HepG2 (cell line): ENCODE measurements around the gene RIMS3. TPM values are rescaled to one million over a fixed set of nuclear protein-coding genes. Genes with fewer than 3 reads are reported as not detected.

ENCODE experiments used
- ATAC-seq: fragments of 200-7000 bp; cut with Tn5 transposase; 3 replicates; pipeline ENCODE4 v1.9.1; 2020; ENCODE audit warnings: mild to moderate bottlenecking, moderate library complexity
- BruUV-seq: library from RNA; stranded (reverse); fragments of 400-500 nt; replicated peaks from 2 replicates; lab custom pipeline; 2021; lab: Mats Ljungman, UMichigan
- CTCF ChIA-PET: fragments of 300-600 bp; formaldehyde crosslinking; extraction: SDS; loops from one replicate; lab custom pipeline; 2021; ENCODE audit warnings: low total read pairs, inconsistent platforms, low intra/inter-chr PET ratio; lab: Yijun Ruan, JAX
- POLR2A ChIA-PET: fragments of 350-600 bp; sonication (Branson Sonifier 250); formaldehyde crosslinking; loops from one replicate; lab custom pipeline; 2020; ENCODE audit warnings: antibody characterized with exemption, inconsistent platforms; lab: Yijun Ruan, JAX
- DNase-seq: peaks from one replicate; pipeline ENCODE4 v3.0.0-alpha.2; 2015; ENCODE audit warnings: low spot score
- FAIRE-seq: peaks from 3 replicates; lab custom pipeline; 2011; peaks lifted over from hg19 to GRCh38; lab: Jason Lieb, UNC
- H2AFZ ChIP-seq: one replicate; pipeline ENCODE4 v1.6.1; 2011; ENCODE audit warnings: low read length, inconsistent platforms
- H3K27ac ChIP-seq: fragments of 300-600 bp; 3 replicates; pipeline ENCODE4 v1.8.0; 2011; ENCODE audit warnings: mixed run types, mild to moderate bottlenecking, mixed read lengths, low read length, inconsistent platforms; ENCODE audit not compliant: insufficient read depth; ENCODE audit errors: extremely low read length
- H3K27me3 ChIP-seq, 2 experiments: fragments of 200-600 bp in 1 of 2; 2 replicates in 1 of 2; 3 replicates in 1 of 2; pipeline versions ENCODE4 v1.6.0 to v1.8.0; 2011; ENCODE audit warnings: low read length in 2 of 2, mild to moderate bottlenecking in 2 of 2, moderate library complexity in 2 of 2, inconsistent platforms in 1 of 2; ENCODE audit not compliant: insufficient read depth in 2 of 2, control insufficient read depth in 1 of 2
- H3K36me3 ChIP-seq, 2 experiments: fragments of 200-600 bp in 1 of 2; replicated peaks in 1 of 2; 2 replicates in 1 of 2; 3 replicates in 1 of 2; pipeline versions ENCODE4 v1.5.1 to v1.8.0; 2011; ENCODE audit warnings: low read length in 2 of 2, inconsistent platforms in 1 of 2; ENCODE audit not compliant: insufficient read depth in 2 of 2, control insufficient read depth in 1 of 2
- H3K4me1 ChIP-seq: 2 replicates; pipeline ENCODE4 v1.5.1; 2012; ENCODE audit warnings: low read length, inconsistent platforms; ENCODE audit not compliant: insufficient read depth
- H3K4me2 ChIP-seq: 2 replicates; pipeline ENCODE4 v1.6.0; 2011; ENCODE audit warnings: low read depth, low read length, inconsistent platforms
- H3K4me3 ChIP-seq, 3 experiments: fragments of 200-600 bp in 1 of 3; sonication (generic), shearing (Covaris generic) in 1 of 3; replicated peaks in 1 of 3; 2 replicates each; pipeline ENCODE4 v1.5.1; 2011 to 2016; ENCODE audit warnings: low read length in 3 of 3, inconsistent platforms in 2 of 3, low read depth in 2 of 3, mild to moderate bottlenecking in 2 of 3, control low read depth in 1 of 3, mixed read lengths in 1 of 3; ENCODE audit not compliant: insufficient read depth in 1 of 3
- H3K79me2 ChIP-seq: one replicate; pipeline ENCODE4 v1.6.1; 2011; ENCODE audit warnings: low read length, inconsistent platforms; ENCODE audit not compliant: insufficient read depth
- H3K9ac ChIP-seq: 2 replicates; pipeline ENCODE4 v1.6.0; 2011; ENCODE audit warnings: mild to moderate bottlenecking, low read depth, low read length, inconsistent platforms; ENCODE audit not compliant: insufficient read depth
- H3K9me3 ChIP-seq: 2 replicates; pipeline ENCODE4 v1.5.1; 2012; ENCODE audit warnings: mild to moderate bottlenecking, low read length
- H4K20me1 ChIP-seq: 2 replicates; pipeline ENCODE4 v1.6.0; 2011; ENCODE audit warnings: inconsistent platforms, mild to moderate bottlenecking, low read length, moderate library complexity; ENCODE audit not compliant: insufficient read depth
- HHEX ChIP-seq: IDR thresholded peaks from 2 replicates; pipeline ENCODE4 v1.6.1; 2016; ENCODE audit warnings: control low read depth
- KLF16 ChIP-seq, 2 experiments: sonication (generic) in 1 of 2; formaldehyde crosslinking in 1 of 2; IDR thresholded peaks; 2 replicates each; pipeline versions ENCODE4 v1.6.1 to v1.8.0; 2016 to 2023; ENCODE audit warnings: missing genetic modification reagents in 2 of 2, missing compliant biosample characterization in 1 of 2
- MIER3 ChIP-seq: IDR thresholded peaks from 2 replicates; pipeline ENCODE4 v1.6.1; 2016; ENCODE audit warnings: missing compliant biosample characterization, borderline replicate concordance
- TSC22D2 ChIP-seq: sonication (generic); formaldehyde crosslinking; IDR thresholded peaks from 2 replicates; pipeline ENCODE4 v1.5.1; 2020; ENCODE audit warnings: missing genetic modification reagents, mild to moderate bottlenecking, borderline replicate concordance
- ZBED4 ChIP-seq: sonication (generic); formaldehyde crosslinking; IDR thresholded peaks from 2 replicates; pipeline ENCODE4 v1.4.0; 2020; ENCODE audit warnings: missing genetic modification reagents, borderline replicate concordance
- ZBTB4 ChIP-seq: sonication (generic); formaldehyde crosslinking; IDR thresholded peaks from 2 replicates; pipeline ENCODE4 v1.4.0; 2020; ENCODE audit warnings: missing genetic modification reagents, mild to moderate bottlenecking, borderline replicate concordance
- ZNF564 ChIP-seq: sonication (generic); formaldehyde crosslinking; IDR thresholded peaks from 2 replicates; pipeline ENCODE4 v1.8.1; 2023; ENCODE audit warnings: mild to moderate bottlenecking, missing genetic modification reagents
- ZSCAN21 ChIP-seq: sonication (generic); formaldehyde crosslinking; IDR thresholded peaks from 2 replicates; pipeline ENCODE4 v1.8.0; 2022; ENCODE audit warnings: mild to moderate bottlenecking, missing genetic modification reagents, moderate library complexity, borderline replicate concordance
- WGBS: methylation state at CpG from one replicate; pipeline ENCODE4 v1.1.6; 2017; ENCODE audit warnings: low lambda C conversion rate; 5-methylcytosine and 5-hydroxymethylcytosine counted together
- in situ Hi-C: cut with HindIII; loops from 2 replicates; pipeline ENCODE4 v1.10.0; 2017; ENCODE audit warnings: low pct_unique_long_range_greater_than_20kb; ENCODE audit not compliant: extremely low pct_ligation_motif_present
- intact Hi-C: fragments of 100-400 bp; cut with micrococcal nuclease; formaldehyde crosslinking; loops from one replicate; pipeline ENCODE4 v1.10.0; 2022; ENCODE audit not compliant: unreplicated experiment
- polyA plus RNA-seq, 8 experiments: library from polyadenylated mRNA; depleted of rRNA in 3 of 8; stranded (reverse) in 7 of 8; unstranded in 1 of 8; fragments of >200 nt; fragmentation: Illumina TruSeq in 4 of 8; extraction: Trizol in 4 of 8; gene quantifications; 2 replicates each; pipeline versions ENCODE4 v1.2.1 to v1.2.3, GENCODE V29; 2011 to 2016; ENCODE audit warnings: low read depth in 4 of 8, missing spikeins in 1 of 8, mixed read lengths in 1 of 8; ENCODE audit not compliant: insufficient read depth in 1 of 8
- total RNA-seq, 5 experiments: library from RNA; depleted of rRNA; stranded (reverse); fragments of >200 nt; fragmentation: Illumina TruSeq; extraction: Trizol; gene quantifications; 2 replicates each; pipeline ENCODE4 v1.2.3, GENCODE V29; 2016; ENCODE audit warnings: low read depth in 1 of 5

The RIMS3 gene
- total and polyA plus RNA-seq, 2 of the 13 experiments (the other 11 are each of a cell fraction or from before 2014, with no cell fraction given): 2.1 to 5.4 TPM

GRCh38 chr1:40673452-40673851 lies 8.0 kb upstream of the RIMS3 start:
- FAIRE-seq (no peak), ATAC-seq (no peak), DNase-seq (no peak)
- Histone ChIP-seq H2AFZ (no peak overlapping the region), H3K27me3 (no peaks in the 10 kb centered on the region), H3K9ac (no peak overlapping the region), H4K20me1 (no peaks in the 10 kb centered on the region), H3K79me2 (no peaks in the 10 kb centered on the region), H3K4me2 (no peak overlapping the region), H3K4me3 (no peak overlapping the region), H3K36me3 (no peaks in the 10 kb centered on the region), H3K4me1 (peaks cover under 1% of the 10 kb centered on the region; the same call in 1 of the 2 replicates), H3K9me3 (no peaks in the 10 kb centered on the region)
- WGBS: 30% methylated on average over 4 of the region's 4 CpGs
- ChIA-PET CTCF (no interaction called here), POLR2A (interaction anchor here (2.6 kb wide), 1 partner anchor 18 kb away, joined by 10 read pairs; the partner anchor contains the start of gene NFYC)
- intact Hi-C loops: no loop called here
- no peak for TF ChIP-seq ZSCAN21 (CRISPR knock-in tag)
- TF ChIP-seq, all 625 proteins: peak for 0
- in situ Hi-C loops: no loop called here
- no peak overlapping the region for H3K27ac ChIP-seq
- no TSS peak for BruUV-seq

GRCh38 chr1:40668769-40669525 lies 3.5 kb upstream of the RIMS3 start:
- no peaks in the 10 kb centered on the region for H3K79me2 ChIP-seq
- H3K4me3 ChIP-seq: peak overlapping the region in 2 of 3 experiments; percentile 32 to 53; a peak in 3 of 6 replicates
- peak; percentile 44 for DNase-seq
- H3K36me3 ChIP-seq: no peaks in the 10 kb centered on the region
- no peaks in the 10 kb centered on the region for H3K9me3 ChIP-seq
- peak; percentile 15 for FAIRE-seq
- POLR2A ChIA-PET: interaction anchor here (1.0 to 1.4 kb wide), 2 partner anchors 22 to 79 kb away, joined by 3 to 7 read pairs; partner anchors contain the start of gene NFYC
- no peak overlapping the region for H3K9ac ChIP-seq
- no peak overlapping the region for H3K27ac ChIP-seq
- peak; percentile 51 for ATAC-seq
- 21% methylated on average over 10 of the region's 21 CpGs for WGBS
- in situ Hi-C loops (loop anchor here (10.0 kb wide), 1 partner anchor 54 kb away; no protein-coding TSS in a partner anchor), intact Hi-C loops (loop anchor here (1.0 to 5.0 kb wide), 2 partner anchors 39 to 57 kb away; no protein-coding TSS in a partner anchor)
- no TSS peak for BruUV-seq
- H3K4me1 ChIP-seq: peaks cover 25% of the 10 kb centered on the region
- CTCF ChIA-PET: interaction anchor here (1.1 to 3.7 kb wide), 3 partner anchors 38 to 57 kb away, joined by 3 to 25 read pairs (median 17); no protein-coding TSS in a partner anchor
- no peak overlapping the region for H2AFZ ChIP-seq
- H4K20me1 ChIP-seq: no peaks in the 10 kb centered on the region
- no peaks in the 10 kb centered on the region; a peak in 2 of 5 replicates for H3K27me3 ChIP-seq
- H3K4me2 ChIP-seq: peak overlapping the region; percentile 70
- peak in 1 of 2 experiments; percentile 64; a peak in 1 of 4 replicates for TF ChIP-seq KLF16 (CRISPR knock-in tag; IDR thresholded peaks at IDR 0.05)
- no peak for TF ChIP-seq TSC22D2
- TF ChIP-seq ZBED4 (CRISPR knock-in tag): 0 out of 2 replicates have a peak, but pooled peaks have one; percentile 36
- TF ChIP-seq MIER3: 0 out of 2 replicates have a peak, but pooled peaks have one; percentile 21
- no peak for TF ChIP-seq ZBTB4 (CRISPR knock-in tag)
- no peak for TF ChIP-seq HHEX (CRISPR knock-in tag)
- TF ChIP-seq ZNF564 (CRISPR knock-in tag): peak; percentile 65; the same call in 1 of the 2 replicates
